K562 (cell line): ENCODE measurements around the gene HS3ST5. TPM values are rescaled to one million over a fixed set of nuclear protein-coding genes. Genes with fewer than 3 reads are reported as not detected.

Source experiments
- ATAC-seq: fragments of 200-7000 bp; cut with Tn5 transposase; 3 replicates; pipeline ENCODE4 v1.9.1; 2020; ENCODE audit warnings: moderate library complexity
- BruUV-seq: library from RNA; stranded (reverse); fragments of 400-500 nt; replicated peaks from 2 replicates; lab custom pipeline; 2021; lab: Mats Ljungman, UMichigan
- CTCF ChIA-PET: fragments of 300-600 bp; formaldehyde crosslinking; extraction: SDS; loops from one replicate; lab custom pipeline; 2021; ENCODE audit warnings: low intra/inter-chr PET ratio; lab: Yijun Ruan, JAX
- POLR2A ChIA-PET: fragments of 300-600, 350-650 bp; sonication (Branson Sonifier 250); formaldehyde crosslinking; extraction: SDS; loops from one replicate; lab custom pipeline; 2021; ENCODE audit warnings: antibody characterized with exemption, inconsistent platforms; lab: Yijun Ruan, JAX
- DNase-seq, 4 experiments: peaks; one replicate each; pipeline versions ENCODE4 v3.0.0 to v3.0.0-alpha.2; 2011 to 2018; ENCODE audit warnings: low spot score in 3 of 4, mixed read lengths in 3 of 4; ENCODE audit errors: extremely low read depth in 1 of 4
- FAIRE-seq: peaks from 2 replicates; lab custom pipeline; 2011; peaks lifted over from hg19 to GRCh38; lab: Jason Lieb, UNC
- H2AFZ ChIP-seq: 2 replicates; pipeline ENCODE4 v1.6.0; 2011; ENCODE audit warnings: low read depth, low read length, control low read depth, inconsistent platforms
- H3K27ac ChIP-seq: fragments of 200-600 bp; 3 replicates; pipeline ENCODE4 v1.8.0; 2011; ENCODE audit warnings: low read depth, mild to moderate bottlenecking, control low read depth, inconsistent platforms, low read length, moderate library complexity, mixed read lengths; ENCODE audit errors: extremely low read depth
- H3K27me3 ChIP-seq, 2 experiments: fragments of 300-600 bp in 1 of 2; 2 replicates in 1 of 2; 3 replicates in 1 of 2; pipeline versions ENCODE4 v1.6.0 to v1.8.0; 2011; ENCODE audit warnings: inconsistent platforms in 2 of 2, low read length in 2 of 2, mild to moderate bottlenecking in 1 of 2, mixed read lengths in 1 of 2, moderate library complexity in 1 of 2; ENCODE audit not compliant: control insufficient read depth in 2 of 2, insufficient read depth in 2 of 2
- H3K36me3 ChIP-seq: fragments of 300-600 bp; 3 replicates; pipeline ENCODE4 v1.8.0; 2011; ENCODE audit warnings: mild to moderate bottlenecking, low read length, inconsistent platforms; ENCODE audit not compliant: control insufficient read depth, insufficient read depth
- H3K4me1 ChIP-seq, 2 experiments: fragments of 200-600 bp in 1 of 2; replicated peaks in 1 of 2; 2 replicates in 1 of 2; 3 replicates in 1 of 2; pipeline versions ENCODE4 v1.5.1 to v1.8.0; 2011; ENCODE audit warnings: inconsistent platforms in 2 of 2, low read length in 2 of 2, mild to moderate bottlenecking in 1 of 2, mixed read lengths in 1 of 2, moderate library complexity in 1 of 2; ENCODE audit not compliant: control insufficient read depth in 2 of 2, insufficient read depth in 2 of 2
- H3K4me2 ChIP-seq: 2 replicates; pipeline ENCODE4 v1.6.1; 2011; ENCODE audit warnings: low read length, control low read depth, inconsistent platforms, mixed read lengths; ENCODE audit not compliant: insufficient read depth
- H3K4me3 ChIP-seq: fragments of 200-600 bp; sonication (generic), shearing (Covaris generic); 2 replicates; pipeline ENCODE4 v1.5.1; 2016; ENCODE audit warnings: control low read depth, inconsistent platforms
- H3K79me2 ChIP-seq: fragments of 200-600 bp; 3 replicates; pipeline ENCODE4 v1.8.0; 2011; ENCODE audit warnings: low read length, inconsistent platforms; ENCODE audit not compliant: control insufficient read depth, insufficient read depth
- H3K9ac ChIP-seq, 2 experiments: 2 replicates each; pipeline versions ENCODE4 v1.6.0 to v1.6.1; 2011; ENCODE audit warnings: low read depth in 2 of 2, low read length in 2 of 2, control low read depth in 1 of 2, inconsistent platforms in 1 of 2, mild to moderate bottlenecking in 1 of 2, mixed read lengths in 1 of 2; ENCODE audit not compliant: insufficient read depth in 1 of 2
- H3K9me1 ChIP-seq: one replicate; pipeline ENCODE4 v1.6.0; 2011; ENCODE audit warnings: inconsistent platforms, mild to moderate bottlenecking, low read length, moderate library complexity; ENCODE audit not compliant: control insufficient read depth, insufficient read depth
- H3K9me3 ChIP-seq: replicated peaks from 2 replicates; pipeline ENCODE4 v1.5.1; 2011; ENCODE audit warnings: low read depth, low read length, inconsistent platforms; ENCODE audit not compliant: control insufficient read depth, insufficient read depth
- H4K20me1 ChIP-seq: replicated peaks from 2 replicates; pipeline ENCODE4 v1.6.1; 2011; ENCODE audit warnings: low read length, inconsistent platforms, mixed read lengths; ENCODE audit not compliant: control insufficient read depth, insufficient read depth
- HMG20B ChIP-seq: fragments of 250-450 bp; sonication (Bioruptor Pico); IDR thresholded peaks from 2 replicates; pipeline ENCODE4 v1.5.0; 2021; ENCODE audit warnings: mild to moderate bottlenecking
- L3MBTL2 ChIP-seq: fragments of 450-650 bp; IDR thresholded peaks from 2 replicates; pipeline ENCODE4 v1.6.1; 2016; ENCODE audit warnings: mild to moderate bottlenecking, moderate library complexity
- MAFK ChIP-seq: IDR thresholded peaks from 2 replicates; pipeline ENCODE4 v1.6.1; 2011; ENCODE audit warnings: low read length, improper control_type of control experiment
- NFIX ChIP-seq: fragments of 250-450 bp; sonication (Bioruptor Pico); IDR thresholded peaks from 2 replicates; pipeline ENCODE4 v1.4.0; 2020; ENCODE audit warnings: low read depth, mild to moderate bottlenecking, moderate library complexity
- PTTG1 ChIP-seq: fragments of 450-650 bp; IDR thresholded peaks from 2 replicates; pipeline ENCODE4 v1.6.1; 2016; ENCODE audit warnings: low read depth, mild to moderate bottlenecking, missing genetic modification characterization, missing compliant biosample characterization
- TAL1 ChIP-seq: fragments of 450-650 bp; IDR thresholded peaks from 2 replicates; pipeline ENCODE4 v1.6.1; 2016; ENCODE audit warnings: mild to moderate bottlenecking
- TCFL5 ChIP-seq: fragments of 250-450 bp; sonication (Bioruptor Pico); conservative IDR thresholded peaks from 2 replicates; pipeline ENCODE4 v1.6.1; 2021; ENCODE audit warnings: mild to moderate bottlenecking, moderate library complexity, matching md5 sums
- TRIM25 ChIP-seq: fragments of 450-650 bp; IDR thresholded peaks from 2 replicates; pipeline ENCODE4 v1.7.0; 2016; ENCODE audit warnings: borderline replicate concordance
- ZBTB26 ChIP-seq: fragments of 450-650 bp; formaldehyde crosslinking; IDR thresholded peaks from 2 replicates; pipeline ENCODE4 v1.4.0; 2022; ENCODE audit warnings: missing genetic modification characterization
- ZNF197 ChIP-seq: fragments of 200-800 bp; sonication (Bioruptor generic); IDR thresholded peaks from 2 replicates; pipeline ENCODE4 v1.6.1; 2016; ENCODE audit warnings: low read depth, missing genetic modification characterization, missing compliant biosample characterization
- ZNF407 ChIP-seq: fragments of 450-650 bp; IDR thresholded peaks from 2 replicates; pipeline ENCODE4 v1.6.1; 2016; ENCODE audit warnings: low read depth
- WGBS: fragments of 100-300 bp; shearing (Covaris generic); methylation state at CpG from one replicate; pipeline ENCODE4 v1.1.6; 2016; ENCODE audit warnings: low coverage, mixed read lengths; ENCODE audit not compliant: insufficient coverage; ENCODE audit errors: missing lambda C conversion rate; 5-methylcytosine and 5-hydroxymethylcytosine counted together
- in situ Hi-C: fragments of 300-500 bp; cut with MboI; formaldehyde crosslinking; loops from 4 replicates; pipeline ENCODE4 v1.15.0; 2018; ENCODE audit warnings: inconsistent platforms, mixed read lengths
- intact Hi-C: fragments of 100-400 bp; cut with micrococcal nuclease; formaldehyde crosslinking; loops from 2 replicates; pipeline ENCODE4 v1.14.2; 2022
- polyA plus RNA-seq, 8 experiments: library from polyadenylated mRNA; depleted of rRNA in 4 of 8; stranded (reverse) in 5 of 8; unstranded in 3 of 8; fragments of >200 nt; fragmentation: Nextera tagmentation in 2 of 8; fragmentation: Illumina TruSeq in 1 of 8; extraction: Ambion mirVana in 2 of 8; extraction: Trizol in 1 of 8; gene quantifications; 2 replicates each; pipeline versions ENCODE4 v1.2.1 to v1.2.3, GENCODE V29; 2011 to 2014; ENCODE audit warnings: inconsistent platforms in 1 of 8, missing spikeins in 1 of 8
- total RNA-seq, 7 experiments: library from RNA; depleted of rRNA in 6 of 7; stranded (reverse); fragments of >200 nt in 6 of 7; fragmentation: Illumina TruSeq in 2 of 7; extraction: Trizol in 2 of 7; gene quantifications; 2 replicates each; pipeline versions ENCODE4 v1.2.1 to v1.2.3, GENCODE V29; 2011 to 2021; ENCODE audit warnings: low replicate concordance in 1 of 7

Gene HS3ST5
- total and polyA plus RNA-seq, 9 of the 15 experiments (the other 6 are each of a cell fraction or from before 2014, with no cell fraction given): not detected

- Histone ChIP-seq H3K4me2 (no peak overlapping the region), H3K79me2 (no peaks in the 10 kb centered on the region), H3K36me3 (no peaks in the 10 kb centered on the region), H2AFZ (no peak overlapping the region), H3K27me3 (no peaks in the 10 kb centered on the region), H3K4me3 (no peak overlapping the region), H4K20me1 (no peaks in the 10 kb centered on the region), H3K9me3 (no peaks in the 10 kb centered on the region), H3K4me1 (no peaks in the 10 kb centered on the region), H3K27ac (no peak overlapping the region), H3K9ac (no peak overlapping the region), H3K9me1 (no peaks in the 10 kb centered on the region)
- 0% methylated on average over 3 of the region's 3 CpGs for WGBS
- in situ Hi-C loops: no loop called here
- no peak for DNase-seq
- ChIA-PET CTCF (no interaction called here), POLR2A (no interaction called here)
- intact Hi-C loops: no loop called here
- no peak for FAIRE-seq
- BruUV-seq: no TSS peak
- ATAC-seq: no peak
- TF ChIP-seq HMG20B (CRISPR knock-in tag) (no peak), TRIM25 (no peak), NFIX (CRISPR knock-in tag) (no peak), L3MBTL2 (no peak), TAL1 (no peak), TCFL5 (CRISPR knock-in tag) (no peak), PTTG1 (tag) (no peak), ZNF197 (CRISPR knock-in tag) (no peak), ZNF407 (no peak), ZBTB26 (CRISPR knock-in tag) (no peak), MAFK (peak; percentile 78)
Measured at GRCh38 chr6:114200891-114201290, 141.9 kb downstream of the HS3ST5 start.
